Measurements from ENCODE around the gene PTPRG.

GRCh38 chr3:62027796-62028195 lies 466.4 kb downstream of the PTPRG start:
- no peak for TF ChIP-seq CTCF (IDR thresholded peaks at IDR 0.05; ENCODE audit: low read depth, low read length)
- no peak for TF ChIP-seq EZH2phosphoT487 (IDR thresholded peaks at IDR 0.05; ENCODE audit: low read depth)

All from OCI-LY3 (cell line).